ENCODE measurements around the gene IL4I1.

- no peak for TF ChIP-seq GABPA (IDR thresholded peaks at IDR 0.05; ENCODE audit: borderline replicate concordance, insufficient read depth, low read length)
- TF ChIP-seq POLR2AphosphoS5 (IDR thresholded peaks at IDR 0.05; ENCODE audit: low read depth, low read length) = no peak
Measured at GRCh38 chr19:49846408-49846807, 50.3 kb downstream of the IL4I1 start.

Data from H1 (cell line).